ENCODE measurements around the gene CSMD2. TPM values are rescaled to one million over a fixed set of nuclear protein-coding genes. Genes with fewer than 3 reads are reported as not detected.

CSMD2 gene
- total RNA-seq, 2 donors from 2014 or later = not detected

- no peaks in the 10 kb centered on the region for H3K4me1 Mint-ChIP-seq
- H3K36me3 Mint-ChIP-seq (ENCODE audit: low read depth) = no peaks in the 10 kb centered on the region
- no peak for ATAC-seq (replicated peaks)
- peaks cover 4% of the 10 kb centered on the region for H3K27me3 Mint-ChIP-seq
- H3K4me3 Mint-ChIP-seq = no peak overlapping the region
- peaks cover under 1% of the 10 kb centered on the region for H3K9me3 Mint-ChIP-seq
- H3K27ac Mint-ChIP-seq = no peak overlapping the region
Measured at GRCh38 chr1:33764149-33764548, 400.9 kb downstream of the CSMD2 start.

GRCh38 chr1:33763406-33763805 is 401.6 kb downstream of the CSMD2 start:
- no peak overlapping the region for H3K4me3 Mint-ChIP-seq
- peaks cover 4% of the 10 kb centered on the region for H3K9me3 Mint-ChIP-seq
- no peak overlapping the region for H3K27ac Mint-ChIP-seq
- H3K36me3 Mint-ChIP-seq (ENCODE audit: low read depth) = no peaks in the 10 kb centered on the region
- H3K27me3 Mint-ChIP-seq = peaks cover 7% of the 10 kb centered on the region
- no peaks in the 10 kb centered on the region for H3K4me1 Mint-ChIP-seq
- no peak for ATAC-seq (replicated peaks)

GRCh38 chr1:33762962-33763361 is 402.1 kb downstream of the CSMD2 start:
- H3K27ac Mint-ChIP-seq = no peak overlapping the region
- ATAC-seq (replicated peaks) = no peak

GRCh38 chr1:33762109-33762830 is 402.8 kb downstream of the CSMD2 start:
- H3K4me3 Mint-ChIP-seq = no peak overlapping the region
- ATAC-seq (replicated peaks) = no peak
- H3K4me1 Mint-ChIP-seq = no peaks in the 10 kb centered on the region
- no peaks in the 10 kb centered on the region for H3K36me3 Mint-ChIP-seq (ENCODE audit: low read depth)
- peaks cover 4% of the 10 kb centered on the region for H3K9me3 Mint-ChIP-seq
- no peak overlapping the region for H3K27ac Mint-ChIP-seq
- peaks cover 14% of the 10 kb centered on the region for H3K27me3 Mint-ChIP-seq

More at GRCh38 chr1:33762962-33763361, 402.1 kb downstream of the CSMD2 start:
- Mint-ChIP-seq H3K4me1 (no peaks in the 10 kb centered on the region), H3K27me3 (peaks cover 10% of the 10 kb centered on the region), H3K4me3 (no peak overlapping the region), H3K9me3 (peaks cover 4% of the 10 kb centered on the region), H3K36me3 (ENCODE audit: low read depth) (no peaks in the 10 kb centered on the region)

- peaks cover 17% of the 10 kb centered on the region for H3K27me3 Mint-ChIP-seq
- H3K36me3 Mint-ChIP-seq (ENCODE audit: low read depth) = no peaks in the 10 kb centered on the region
- peaks cover 8% of the 10 kb centered on the region for H3K9me3 Mint-ChIP-seq
- H3K27ac Mint-ChIP-seq = no peak overlapping the region
- no peak for ATAC-seq (replicated peaks)
- no peaks in the 10 kb centered on the region for H3K4me1 Mint-ChIP-seq
- H3K4me3 Mint-ChIP-seq = no peak overlapping the region
Measured at GRCh38 chr1:33758698-33759097, 406.3 kb downstream of the CSMD2 start.

- Mint-ChIP-seq H3K27ac (no peak overlapping the region), H3K36me3 (ENCODE audit: low read depth) (no peaks in the 10 kb centered on the region), H3K27me3 (peaks cover 23% of the 10 kb centered on the region), H3K4me1 (no peaks in the 10 kb centered on the region), H3K9me3 (peaks cover 7% of the 10 kb centered on the region), H3K4me3 (no peak overlapping the region)
- no peak for ATAC-seq (replicated peaks)
Measured at GRCh38 chr1:33753087-33753856, 411.8 kb downstream of the CSMD2 start.

GRCh38 chr1:33745942-33746341 is 419.1 kb downstream of the CSMD2 start:
- no peak for ATAC-seq (replicated peaks)
- no peaks in the 10 kb centered on the region for H3K36me3 Mint-ChIP-seq (ENCODE audit: low read depth)
- no peaks in the 10 kb centered on the region for H3K9me3 Mint-ChIP-seq
- peaks cover 27% of the 10 kb centered on the region for H3K27me3 Mint-ChIP-seq
- no peak overlapping the region for H3K27ac Mint-ChIP-seq
- H3K4me3 Mint-ChIP-seq = no peak overlapping the region
- H3K4me1 Mint-ChIP-seq = no peaks in the 10 kb centered on the region

GRCh38 chr1:33743221-33743998 is 421.6 kb downstream of the CSMD2 start:
- Mint-ChIP-seq H3K27ac (no peak overlapping the region), H3K9me3 (no peaks in the 10 kb centered on the region), H3K27me3 (peaks cover 21% of the 10 kb centered on the region), H3K4me1 (no peaks in the 10 kb centered on the region), H3K36me3 (ENCODE audit: low read depth) (no peaks in the 10 kb centered on the region), H3K4me3 (no peak overlapping the region)
- ATAC-seq (replicated peaks) = no peak

- Mint-ChIP-seq H3K36me3 (ENCODE audit: low read depth) (no peaks in the 10 kb centered on the region), H3K27ac (no peak overlapping the region), H3K27me3 (peaks cover 17% of the 10 kb centered on the region), H3K9me3 (no peaks in the 10 kb centered on the region), H3K4me1 (no peaks in the 10 kb centered on the region), H3K4me3 (no peak overlapping the region)
- ATAC-seq (replicated peaks) = no peak
Measured at GRCh38 chr1:33742663-33743062, 422.4 kb downstream of the CSMD2 start.

GRCh38 chr1:33741749-33742148 is 423.3 kb downstream of the CSMD2 start:
- Mint-ChIP-seq H3K27ac (no peak overlapping the region), H3K4me1 (no peaks in the 10 kb centered on the region), H3K4me3 (no peak overlapping the region), H3K9me3 (no peaks in the 10 kb centered on the region), H3K27me3 (peaks cover 13% of the 10 kb centered on the region), H3K36me3 (ENCODE audit: low read depth) (no peaks in the 10 kb centered on the region)
- ATAC-seq (replicated peaks) = no peak

GRCh38 chr1:33740040-33740744 is 424.8 kb downstream of the CSMD2 start:
- Mint-ChIP-seq H3K4me1 (no peaks in the 10 kb centered on the region), H3K4me3 (no peak overlapping the region), H3K27ac (no peak overlapping the region), H3K9me3 (no peaks in the 10 kb centered on the region), H3K27me3 (peaks cover 19% of the 10 kb centered on the region), H3K36me3 (ENCODE audit: low read depth) (no peaks in the 10 kb centered on the region)
- no peak for ATAC-seq (replicated peaks)

GRCh38 chr1:33738976-33739375 is 426.1 kb downstream of the CSMD2 start:
- ATAC-seq (replicated peaks) = no peak
- H3K9me3 Mint-ChIP-seq = no peaks in the 10 kb centered on the region
- no peaks in the 10 kb centered on the region for H3K4me1 Mint-ChIP-seq
- no peak overlapping the region for H3K27ac Mint-ChIP-seq
- no peak overlapping the region for H3K4me3 Mint-ChIP-seq
- no peaks in the 10 kb centered on the region for H3K36me3 Mint-ChIP-seq (ENCODE audit: low read depth)
- H3K27me3 Mint-ChIP-seq = peaks cover 27% of the 10 kb centered on the region

- Mint-ChIP-seq H3K4me1 (no peaks in the 10 kb centered on the region), H3K36me3 (ENCODE audit: low read depth) (no peaks in the 10 kb centered on the region), H3K27ac (no peak overlapping the region), H3K27me3 (peaks cover 31% of the 10 kb centered on the region), H3K9me3 (no peaks in the 10 kb centered on the region), H3K4me3 (no peak overlapping the region)
- ATAC-seq (replicated peaks) = no peak
Measured at GRCh38 chr1:33738536-33738935, 426.5 kb downstream of the CSMD2 start.

- no peaks in the 10 kb centered on the region for H3K9me3 Mint-ChIP-seq
- H3K27ac Mint-ChIP-seq = no peak overlapping the region
- H3K4me1 Mint-ChIP-seq = no peaks in the 10 kb centered on the region
- H3K36me3 Mint-ChIP-seq (ENCODE audit: low read depth) = no peaks in the 10 kb centered on the region
- ATAC-seq (replicated peaks) = no peak
- no peak overlapping the region for H3K4me3 Mint-ChIP-seq
- peaks cover 30% of the 10 kb centered on the region for H3K27me3 Mint-ChIP-seq
Measured at GRCh38 chr1:33736496-33736895, 428.5 kb downstream of the CSMD2 start.
